ENCODE results near the gene MSANTD3. TPM values are rescaled to one million over a fixed set of nuclear protein-coding genes. Genes with fewer than 3 reads are reported as not detected.
A peak's percentile ranks its signal among the peaks of the same experiment; 100 is the strongest.
"Not testable (repeated sequence)": the region's sequence is repeated elsewhere in the genome, so short reads cannot be mapped to it uniquely, and the experiment has no call there.

Gene MSANTD3
- polyA plus RNA-seq (2013, experiment 1 of 2), result 36.0 TPM
- 37.4 TPM for polyA plus RNA-seq (2013, experiment 2 of 2)

GRCh38 chr9:100426530-100427365, at the start of gene MSANTD3:
Gene MSANTD3 (plus strand): TSS chr9:100427143. CDS start chr9:100441939, 14,796 bp downstream.
- Histone ChIP-seq H3K9me3 (ENCODE audit: insufficient read depth, low read depth, low read length) (no peaks in the 10 kb centered on the region), H3K27me3 (ENCODE audit: insufficient read depth, low read length) (no peaks in the 10 kb centered on the region), H3K9ac (ENCODE audit: low read depth, low read length) (peak within 1 kb of the TSS; percentile 93), H3K4me3 (ENCODE audit: low read length) (peak within 1 kb of the TSS; percentile 91), H3K4me1 (ENCODE audit: insufficient read depth, low read length) (peaks cover 24% of the 10 kb centered on the region), H3K36me3 (ENCODE audit: insufficient read depth, low read length) (peaks cover 3% of the 10 kb centered on the region; the same call in 1 of the 2 replicates), H3K27ac (ENCODE audit: low read depth, low read length) (peak within 1 kb of the TSS; percentile 83)
- WGBS, result 1% methylated on average over 80 of the region's 80 CpGs

GRCh38 chr9:100379862-100380261, 47.1 kb upstream of the MSANTD3 start:
- Histone ChIP-seq H3K27me3 (ENCODE audit: insufficient read depth, low read length) (no peaks in the 10 kb centered on the region), H3K36me3 (ENCODE audit: insufficient read depth, low read length) (no peaks in the 10 kb centered on the region), H3K27ac (ENCODE audit: low read depth, low read length) (no peak overlapping the region), H3K4me1 (ENCODE audit: insufficient read depth, low read length) (no peaks in the 10 kb centered on the region), H3K4me3 (ENCODE audit: low read length) (no peak overlapping the region), H3K9ac (ENCODE audit: low read depth, low read length) (no peak overlapping the region), H3K9me3 (ENCODE audit: insufficient read depth, low read depth, low read length) (peaks cover 7% of the 10 kb centered on the region)
- 100% methylated on average over 1 of the region's 4 CpGs for WGBS

- 96% methylated on average over 21 of the region's 21 CpGs for whole genome bisulfite sequencing
Measured at GRCh38 chr9:100392989-100393388, 34.0 kb upstream of the MSANTD3 start.

GRCh38 chr9:100394032-100394695, 32.8 kb upstream of the MSANTD3 start:
- peaks cover 20% of the 10 kb centered on the region for H3K9me3 ChIP-seq (ENCODE audit: insufficient read depth, low read depth, low read length)
- no peak overlapping the region for H3K4me3 ChIP-seq (ENCODE audit: low read length)
- no peak overlapping the region for H3K9ac ChIP-seq (ENCODE audit: low read depth, low read length)
- H3K27ac ChIP-seq (ENCODE audit: low read depth, low read length), result no peak overlapping the region
- H3K36me3 ChIP-seq (ENCODE audit: insufficient read depth, low read length), result peaks cover 16% of the 10 kb centered on the region
- H3K4me1 ChIP-seq (ENCODE audit: insufficient read depth, low read length), result peaks cover 2% of the 10 kb centered on the region; the same call in 1 of the 2 replicates
- no peaks in the 10 kb centered on the region for H3K27me3 ChIP-seq (ENCODE audit: insufficient read depth, low read length)

More at GRCh38 chr9:100392989-100393388, 34.0 kb upstream of the MSANTD3 start:
- not testable (repeated sequence) for H3K4me3 ChIP-seq (ENCODE audit: low read length); H3K27ac ChIP-seq (ENCODE audit: low read depth, low read length); H3K4me1 ChIP-seq (ENCODE audit: insufficient read depth, low read length); H3K9ac ChIP-seq (ENCODE audit: low read depth, low read length); H3K27me3 ChIP-seq (ENCODE audit: insufficient read depth, low read length)
- Histone ChIP-seq H3K9me3 (ENCODE audit: insufficient read depth, low read depth, low read length) (peaks cover 20% of the 10 kb centered on the region), H3K36me3 (ENCODE audit: insufficient read depth, low read length) (peaks cover 16% of the 10 kb centered on the region)

- Histone ChIP-seq H3K9me3 (ENCODE audit: insufficient read depth, low read depth, low read length) (peaks cover 20% of the 10 kb centered on the region), H3K36me3 (ENCODE audit: insufficient read depth, low read length) (peaks cover 16% of the 10 kb centered on the region), H3K4me1 (ENCODE audit: insufficient read depth, low read length) (no peaks in the 10 kb centered on the region), H3K27me3 (ENCODE audit: insufficient read depth, low read length) (no peaks in the 10 kb centered on the region), H3K9ac (ENCODE audit: low read depth, low read length) (no peak overlapping the region), H3K4me3 (ENCODE audit: low read length) (no peak overlapping the region), H3K27ac (ENCODE audit: low read depth, low read length) (no peak overlapping the region)
- 85% methylated on average over 2 of the region's 2 CpGs for WGBS
Measured at GRCh38 chr9:100394816-100395215, 32.1 kb upstream of the MSANTD3 start.

- 86% methylated on average over 5 of the region's 9 CpGs for WGBS
- Histone ChIP-seq H3K4me1 (ENCODE audit: insufficient read depth, low read length) (no peaks in the 10 kb centered on the region), H3K9me3 (ENCODE audit: insufficient read depth, low read depth, low read length) (peaks cover 7% of the 10 kb centered on the region), H3K27ac (ENCODE audit: low read depth, low read length) (no peak overlapping the region), H3K36me3 (ENCODE audit: insufficient read depth, low read length) (peaks cover 6% of the 10 kb centered on the region; the same call in 1 of the 2 replicates), H3K27me3 (ENCODE audit: insufficient read depth, low read length) (no peaks in the 10 kb centered on the region), H3K4me3 (ENCODE audit: low read length) (no peak overlapping the region), H3K9ac (ENCODE audit: low read depth, low read length) (no peak overlapping the region)
Measured at GRCh38 chr9:100396769-100397168, 30.2 kb upstream of the MSANTD3 start.

- WGBS, result 97% methylated on average over 2 of the region's 3 CpGs
- no peak overlapping the region for H3K4me3 ChIP-seq (ENCODE audit: low read length)
- no peak overlapping the region for H3K27ac ChIP-seq (ENCODE audit: low read depth, low read length)
- H3K9ac ChIP-seq (ENCODE audit: low read depth, low read length), result no peak overlapping the region
- no peaks in the 10 kb centered on the region for H3K4me1 ChIP-seq (ENCODE audit: insufficient read depth, low read length)
- peaks cover 5% of the 10 kb centered on the region; the same call in 1 of the 2 replicates for H3K36me3 ChIP-seq (ENCODE audit: insufficient read depth, low read length)
- peaks cover 6% of the 10 kb centered on the region; the same call in 1 of the 2 replicates for H3K9me3 ChIP-seq (ENCODE audit: insufficient read depth, low read depth, low read length)
- no peaks in the 10 kb centered on the region for H3K27me3 ChIP-seq (ENCODE audit: insufficient read depth, low read length)
Measured at GRCh38 chr9:100397529-100398266, 29.2 kb upstream of the MSANTD3 start.

- Histone ChIP-seq H3K27me3 (ENCODE audit: insufficient read depth, low read length) (no peaks in the 10 kb centered on the region), H3K36me3 (ENCODE audit: insufficient read depth, low read length) (no peaks in the 10 kb centered on the region), H3K4me1 (ENCODE audit: insufficient read depth, low read length) (no peaks in the 10 kb centered on the region), H3K9ac (ENCODE audit: low read depth, low read length) (no peak overlapping the region), H3K9me3 (ENCODE audit: insufficient read depth, low read depth, low read length) (no peaks in the 10 kb centered on the region), H3K27ac (ENCODE audit: low read depth, low read length) (no peak overlapping the region), H3K4me3 (ENCODE audit: low read length) (no peak overlapping the region)
- 88% methylated on average over 1 of the region's 1 CpG for WGBS
Measured at GRCh38 chr9:100401042-100401441, 25.9 kb upstream of the MSANTD3 start.

- 92% methylated on average over 1 of the region's 1 CpG for WGBS
Measured at GRCh38 chr9:100406962-100407361, 20.0 kb upstream of the MSANTD3 start.

GRCh38 chr9:100408546-100409175, 18.3 kb upstream of the MSANTD3 start:
- no peak overlapping the region for H3K4me3 ChIP-seq (ENCODE audit: low read length)
- H3K27ac ChIP-seq (ENCODE audit: low read depth, low read length), result no peak overlapping the region
- 90% methylated on average over 5 of the region's 5 CpGs for WGBS
- no peaks in the 10 kb centered on the region for H3K4me1 ChIP-seq (ENCODE audit: insufficient read depth, low read length)
- no peak overlapping the region for H3K9ac ChIP-seq (ENCODE audit: low read depth, low read length)
- no peaks in the 10 kb centered on the region for H3K27me3 ChIP-seq (ENCODE audit: insufficient read depth, low read length)
- no peaks in the 10 kb centered on the region for H3K36me3 ChIP-seq (ENCODE audit: insufficient read depth, low read length)
- H3K9me3 ChIP-seq (ENCODE audit: insufficient read depth, low read depth, low read length), result peaks cover 5% of the 10 kb centered on the region

More at GRCh38 chr9:100406962-100407361, 20.0 kb upstream of the MSANTD3 start:
- H3K27me3 ChIP-seq (ENCODE audit: insufficient read depth, low read length), result no peaks in the 10 kb centered on the region
- H3K4me3 ChIP-seq (ENCODE audit: low read length), result no peak overlapping the region
- H3K4me1 ChIP-seq (ENCODE audit: insufficient read depth, low read length), result no peaks in the 10 kb centered on the region
- no peak overlapping the region for H3K9ac ChIP-seq (ENCODE audit: low read depth, low read length)
- H3K9me3 ChIP-seq (ENCODE audit: insufficient read depth, low read depth, low read length), result peaks cover 5% of the 10 kb centered on the region
- no peak overlapping the region for H3K27ac ChIP-seq (ENCODE audit: low read depth, low read length)
- H3K36me3 ChIP-seq (ENCODE audit: insufficient read depth, low read length), result no peaks in the 10 kb centered on the region
